Gastroesophageal sphincter (tissue), 3 donors: ENCODE data around the gene RALGPS1.

Experiments used
- POLR2A ChIP-seq, 2 donors: fragments of 450-650 bp; IDR thresholded peaks; one replicate each; pipeline ENCODE4 v1.6.1; 2017; ENCODE audit warnings: antibody characterized with exemption in 2 of 2, mild to moderate bottlenecking in 2 of 2, moderate library complexity in 1 of 2
- POLR2AphosphoS5 ChIP-seq: sonication (generic); formaldehyde crosslinking; IDR thresholded peaks from one replicate; pipeline ENCODE4 v1.6.1; 2017; ENCODE audit warnings: antibody characterized with exemption
- TF ChIP-seq, protein P1 (sequence below), 4 experiments: fragments of 200-600 bp in 2 of 4; fragments of 450-650 bp in 2 of 4; sonication (generic) in 1 of 4; IDR thresholded peaks; one replicate each; pipeline ENCODE4 v1.5.1; 2017 to 2019; ENCODE audit warnings: antibody characterized with exemption in 4 of 4, mild to moderate bottlenecking in 2 of 4, moderate library complexity in 2 of 4

DNA sequence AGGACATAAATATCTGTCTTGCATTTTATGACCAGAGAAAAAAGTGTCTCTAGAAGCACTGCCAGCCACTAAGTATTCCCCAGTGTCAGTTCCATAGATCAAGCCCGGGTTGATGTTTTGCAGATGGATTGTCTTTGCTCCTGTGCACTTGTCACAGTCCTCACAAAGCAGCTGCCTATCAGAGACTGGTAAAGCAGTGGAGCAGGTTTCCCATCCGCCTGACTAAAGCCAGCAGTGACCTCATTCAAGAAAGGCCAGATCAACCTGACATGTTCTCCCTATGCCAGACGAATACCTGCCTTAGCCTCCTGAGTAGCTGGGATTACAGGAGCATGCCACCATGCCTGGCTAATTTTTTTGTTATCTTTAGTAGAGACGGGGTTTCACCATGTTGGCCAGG is 323.2 kb downstream of the RALGPS1 start:
- no peak for TF ChIP-seq POLR2AphosphoS5
- TF ChIP-seq, protein P1, sequence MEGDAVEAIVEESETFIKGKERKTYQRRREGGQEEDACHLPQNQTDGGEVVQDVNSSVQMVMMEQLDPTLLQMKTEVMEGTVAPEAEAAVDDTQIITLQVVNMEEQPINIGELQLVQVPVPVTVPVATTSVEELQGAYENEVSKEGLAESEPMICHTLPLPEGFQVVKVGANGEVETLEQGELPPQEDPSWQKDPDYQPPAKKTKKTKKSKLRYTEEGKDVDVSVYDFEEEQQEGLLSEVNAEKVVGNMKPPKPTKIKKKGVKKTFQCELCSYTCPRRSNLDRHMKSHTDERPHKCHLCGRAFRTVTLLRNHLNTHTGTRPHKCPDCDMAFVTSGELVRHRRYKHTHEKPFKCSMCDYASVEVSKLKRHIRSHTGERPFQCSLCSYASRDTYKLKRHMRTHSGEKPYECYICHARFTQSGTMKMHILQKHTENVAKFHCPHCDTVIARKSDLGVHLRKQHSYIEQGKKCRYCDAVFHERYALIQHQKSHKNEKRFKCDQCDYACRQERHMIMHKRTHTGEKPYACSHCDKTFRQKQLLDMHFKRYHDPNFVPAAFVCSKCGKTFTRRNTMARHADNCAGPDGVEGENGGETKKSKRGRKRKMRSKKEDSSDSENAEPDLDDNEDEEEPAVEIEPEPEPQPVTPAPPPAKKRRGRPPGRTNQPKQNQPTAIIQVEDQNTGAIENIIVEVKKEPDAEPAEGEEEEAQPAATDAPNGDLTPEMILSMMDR (IDR thresholded peaks at IDR 0.05): no peak
- no peak for TF ChIP-seq POLR2A (IDR thresholded peaks at IDR 0.05)
